Mesenchymal stem cell (in vitro differentiated cells and primary cell): Measurements from ENCODE around the gene MAN1B1.
A peak's percentile ranks its signal among the peaks of the same experiment; 100 is the strongest.

Source experiments
- DNase-seq: peaks from one replicate; pipeline ENCODE4 v3.0.0-alpha.2; 2013
- H2AFZ ChIP-seq: one replicate; pipeline ENCODE4 v1.6.1; 2013; ENCODE audit warnings: low read depth, mild to moderate bottlenecking, control low read depth, inconsistent platforms, low read length, moderate library complexity
- H2AK5ac ChIP-seq: 2 replicates; pipeline ENCODE4 v1.6.1; 2013; ENCODE audit warnings: low read length, moderate library complexity, mild to moderate bottlenecking, inconsistent platforms; ENCODE audit not compliant: severe bottlenecking
- H2BK120ac ChIP-seq: one replicate; pipeline ENCODE4 v1.6.1; 2013; ENCODE audit warnings: low read depth, mild to moderate bottlenecking, inconsistent platforms, low read length, moderate library complexity
- H2BK12ac ChIP-seq, 2 experiments: one replicate each; pipeline ENCODE4 v1.6.1; 2013; ENCODE audit warnings: inconsistent platforms in 2 of 2, low read length in 2 of 2, mild to moderate bottlenecking in 2 of 2, moderate library complexity in 2 of 2, control low read depth in 1 of 2
- H2BK15ac ChIP-seq: one replicate; pipeline ENCODE4 v1.6.1; 2013; ENCODE audit warnings: mild to moderate bottlenecking, low read depth, inconsistent platforms; ENCODE audit not compliant: poor library complexity, severe bottlenecking
- H2BK5ac ChIP-seq: 2 replicates; pipeline ENCODE4 v1.6.1; 2013; ENCODE audit warnings: low read depth, mild to moderate bottlenecking, low read length, control low read depth, inconsistent platforms; ENCODE audit not compliant: poor library complexity, severe bottlenecking
- H3K14ac ChIP-seq, 2 experiments: one replicate each; pipeline ENCODE4 v1.6.1; 2013; ENCODE audit warnings: inconsistent platforms in 2 of 2, low read length in 2 of 2, control low read depth in 1 of 2, mild to moderate bottlenecking in 1 of 2, moderate library complexity in 1 of 2
- H3K18ac ChIP-seq, 2 experiments: one replicate each; pipeline ENCODE4 v1.6.1; 2013; ENCODE audit warnings: inconsistent platforms in 2 of 2, low read length in 2 of 2, control low read depth in 1 of 2, low read depth in 1 of 2, mild to moderate bottlenecking in 1 of 2
- H3K23ac ChIP-seq, 2 experiments: one replicate each; pipeline ENCODE4 v1.6.1; 2013; ENCODE audit warnings: inconsistent platforms in 2 of 2, low read length in 2 of 2, mild to moderate bottlenecking in 2 of 2, moderate library complexity in 2 of 2, control low read depth in 1 of 2
- H3K27ac ChIP-seq: 2 replicates; pipeline ENCODE4 v1.5.1; 2013; ENCODE audit warnings: mild to moderate bottlenecking, moderate library complexity, low read length, control low read depth, inconsistent platforms; ENCODE audit not compliant: poor library complexity, severe bottlenecking
- H3K27me3 ChIP-seq, 2 experiments: 2 replicates each; pipeline versions ENCODE4 v1.6.1 to v1.7.0; 2013; ENCODE audit warnings: low read length in 2 of 2, mild to moderate bottlenecking in 2 of 2, moderate library complexity in 2 of 2, control low read depth in 1 of 2, inconsistent platforms in 1 of 2; ENCODE audit not compliant: control insufficient read depth in 1 of 2, insufficient read depth in 1 of 2
- H3K36me3 ChIP-seq, 2 experiments: 2 replicates each; pipeline versions ENCODE4 v1.6.1 to v1.7.0; 2013; ENCODE audit warnings: low read length in 2 of 2, control low read depth in 1 of 2, inconsistent platforms in 1 of 2, low read depth in 1 of 2, mild to moderate bottlenecking in 1 of 2; ENCODE audit not compliant: insufficient read depth in 2 of 2, control insufficient read depth in 1 of 2
- H3K4ac ChIP-seq, 2 experiments: one replicate each; pipeline ENCODE4 v1.6.1; 2013; ENCODE audit warnings: inconsistent platforms in 2 of 2, low read length in 2 of 2, mild to moderate bottlenecking in 2 of 2, moderate library complexity in 2 of 2, control low read depth in 1 of 2, low read depth in 1 of 2
- H3K4me1 ChIP-seq: 2 replicates; pipeline ENCODE4 v1.6.1; 2013; ENCODE audit warnings: low read depth, low read length, control low read depth; ENCODE audit not compliant: control insufficient read depth, insufficient read depth
- H3K4me2 ChIP-seq: 2 replicates; pipeline ENCODE4 v1.6.1; 2013; ENCODE audit warnings: low read length, mild to moderate bottlenecking, inconsistent platforms; ENCODE audit not compliant: poor library complexity, severe bottlenecking
- H3K4me3 ChIP-seq, 2 experiments: 2 replicates each; pipeline versions ENCODE4 v1.5.1 to v1.7.0; 2013; ENCODE audit warnings: low read length in 2 of 2, mild to moderate bottlenecking in 2 of 2, control low read depth in 1 of 2, low read depth in 1 of 2; ENCODE audit not compliant: insufficient read depth in 1 of 2
- H3K79me1 ChIP-seq: replicated peaks from 2 replicates; pipeline ENCODE4 v1.6.1; 2013; ENCODE audit warnings: mild to moderate bottlenecking, control low read depth, low read length, inconsistent platforms; ENCODE audit not compliant: poor library complexity, severe bottlenecking
- H3K9ac ChIP-seq: 2 replicates; pipeline ENCODE4 v1.7.0; 2013; ENCODE audit warnings: mild to moderate bottlenecking, low read length, moderate library complexity
- H3K9me3 ChIP-seq: 2 replicates; pipeline ENCODE4 v1.7.0; 2013; ENCODE audit warnings: mild to moderate bottlenecking, low read length; ENCODE audit not compliant: control insufficient read depth
- H4K8ac ChIP-seq: one replicate; pipeline ENCODE4 v1.6.1; 2013; ENCODE audit warnings: inconsistent platforms, mild to moderate bottlenecking, low read length, moderate library complexity
- H4K91ac ChIP-seq: one replicate; pipeline ENCODE4 v1.6.1; 2013; ENCODE audit warnings: mild to moderate bottlenecking, low read length, inconsistent platforms
- WGBS: methylation state at CpG from one replicate; pipeline ENCODE4 v1.1.7; 2013; ENCODE audit warnings: mixed read lengths; 5-methylcytosine and 5-hydroxymethylcytosine counted together

MAN1B1 gene

DNA sequence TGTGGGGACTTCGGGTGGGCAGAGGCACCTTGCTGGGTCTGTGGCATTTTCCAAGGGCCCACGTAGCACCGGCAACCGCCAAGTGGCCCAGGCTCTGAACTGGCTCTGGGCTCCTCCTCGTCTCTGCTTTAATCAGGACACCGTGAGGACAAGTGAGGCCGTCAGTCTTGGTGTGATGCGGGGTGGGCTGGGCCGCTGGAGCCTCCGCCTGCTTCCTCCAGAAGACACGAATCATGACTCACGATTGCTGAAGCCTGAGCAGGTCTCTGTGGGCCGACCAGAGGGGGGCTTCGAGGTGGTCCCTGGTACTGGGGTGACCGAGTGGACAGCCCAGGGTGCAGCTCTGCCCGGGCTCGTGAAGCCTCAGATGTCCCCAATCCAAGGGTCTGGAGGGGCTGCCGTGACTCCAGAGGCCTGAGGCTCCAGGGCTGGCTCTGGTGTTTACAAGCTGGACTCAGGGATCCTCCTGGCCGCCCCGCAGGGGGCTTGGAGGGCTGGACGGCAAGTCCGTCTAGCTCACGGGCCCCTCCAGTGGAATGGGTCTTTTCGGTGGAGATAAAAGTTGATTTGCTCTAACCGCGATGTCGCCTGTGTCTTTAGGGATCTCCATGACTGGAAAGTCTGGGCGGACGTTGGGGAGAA, 21.9 kb downstream of the MAN1B1 start:
- no peak for DNase-seq
- H2AFZ ChIP-seq: no peak overlapping the region
- no peaks in the 10 kb centered on the region for H3K9me3 ChIP-seq
- no peak overlapping the region for H3K23ac ChIP-seq
- no peak overlapping the region for H4K8ac ChIP-seq
- H2BK12ac ChIP-seq: no peak overlapping the region
- no peak overlapping the region for H2BK15ac ChIP-seq
- H3K9ac ChIP-seq: no peak overlapping the region
- H3K36me3 ChIP-seq: peaks cover 83 to 95% of the 10 kb centered on the region in 2 experiments
- H2BK5ac ChIP-seq: no peak overlapping the region
- no peak overlapping the region for H3K4me3 ChIP-seq
- no peak overlapping the region for H4K91ac ChIP-seq
- no peak overlapping the region for H3K18ac ChIP-seq
- H2BK120ac ChIP-seq: no peak overlapping the region
- 92% methylated on average over 29 of the region's 29 CpGs for WGBS
- no peak overlapping the region for H2AK5ac ChIP-seq
- peaks cover 20% of the 10 kb centered on the region for H3K79me1 ChIP-seq
- H3K4me2 ChIP-seq: no peak overlapping the region
- no peak overlapping the region for H3K14ac ChIP-seq
- H3K4me1 ChIP-seq: peaks cover 3% of the 10 kb centered on the region
- no peak overlapping the region for H3K4ac ChIP-seq
- no peak overlapping the region for H3K27ac ChIP-seq
- H3K27me3 ChIP-seq: no peaks in the 10 kb centered on the region

DNA sequence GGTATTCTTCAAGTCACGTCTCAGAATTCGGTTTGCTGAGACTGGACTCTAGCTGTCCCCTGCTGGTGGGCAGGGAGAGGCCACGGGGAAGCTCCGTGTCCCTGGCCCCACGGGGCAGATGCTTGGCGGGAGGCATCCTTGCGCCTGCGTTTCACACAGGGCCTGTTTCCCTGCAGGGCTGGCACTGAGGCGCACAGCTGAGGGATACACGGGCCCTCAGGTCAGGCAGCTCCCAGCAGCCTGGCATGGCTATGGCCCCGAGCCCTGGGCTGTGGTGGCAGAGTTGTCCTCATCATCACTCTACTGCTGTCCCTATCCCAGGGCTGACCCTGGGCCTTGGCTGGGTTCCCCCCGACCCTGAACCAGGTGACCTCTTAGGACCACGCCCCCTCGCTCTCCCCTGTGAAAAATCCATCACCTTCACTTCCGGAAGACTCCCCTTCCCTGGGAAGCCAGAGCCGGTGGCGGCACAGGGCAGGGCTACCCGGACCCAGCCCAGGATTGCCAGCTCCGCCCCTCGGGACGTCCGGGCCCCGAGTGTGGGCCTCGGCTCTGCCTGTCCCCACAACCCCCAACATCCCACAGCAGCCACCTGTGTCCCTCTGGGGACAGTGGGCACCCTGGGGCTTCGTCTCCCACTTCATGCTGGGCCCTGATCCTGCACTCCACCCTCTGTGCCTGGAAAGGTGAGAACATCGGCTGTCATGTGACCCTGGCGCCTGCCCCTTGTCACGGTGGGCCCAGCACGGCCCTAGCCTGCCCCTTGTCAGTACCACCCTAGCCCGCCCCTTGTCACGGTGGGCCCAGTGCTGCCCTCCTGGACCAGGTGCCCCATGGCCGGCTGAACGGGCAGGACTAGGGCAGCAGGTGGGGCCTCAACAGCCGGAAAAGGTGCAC, 22.7 kb downstream of the MAN1B1 start:
- no peak overlapping the region for H2BK12ac ChIP-seq
- H3K4ac ChIP-seq: no peak overlapping the region

DNA sequence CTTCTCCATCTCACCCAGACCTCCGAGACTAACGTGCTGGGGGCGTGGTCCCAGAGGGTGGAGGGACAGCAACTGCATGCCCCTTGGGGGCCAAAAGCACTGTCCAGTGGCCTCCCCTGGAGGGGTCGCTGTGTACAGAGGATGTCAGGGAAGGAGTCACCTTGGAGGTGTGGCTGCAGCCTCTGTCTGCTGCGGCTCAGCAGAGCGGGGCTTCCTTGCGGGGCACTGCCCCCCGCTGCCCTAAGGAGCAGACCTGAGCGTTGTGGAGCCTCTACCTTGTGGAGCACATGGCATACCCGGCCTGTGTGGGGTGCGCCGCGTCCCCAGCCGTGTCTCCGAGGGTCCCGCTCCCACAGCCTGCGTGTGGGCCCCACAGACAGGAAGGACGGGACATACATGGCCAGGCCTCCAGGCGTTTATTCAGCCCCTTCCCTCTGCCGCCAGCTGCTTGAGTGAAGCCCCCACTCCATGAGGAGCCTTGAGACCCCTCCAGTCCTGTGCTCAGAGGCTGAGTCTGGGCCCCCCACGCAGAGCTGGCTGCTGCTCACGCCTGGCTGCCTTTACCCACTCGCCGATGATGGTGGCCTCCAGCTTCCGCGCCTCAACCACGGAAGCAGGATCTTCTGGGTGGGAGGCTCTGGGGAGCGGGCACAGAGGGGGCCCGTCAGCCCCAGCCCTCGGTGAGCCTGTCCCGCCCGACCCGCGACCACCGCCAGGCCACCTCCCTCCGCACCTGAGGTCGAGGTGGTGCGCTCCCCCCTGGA, 23.5 kb downstream of the MAN1B1 start:
- no peaks in the 10 kb centered on the region for H3K9me3 ChIP-seq
- no peaks in the 10 kb centered on the region for H3K27me3 ChIP-seq
- peaks cover 16% of the 10 kb centered on the region for H3K4me1 ChIP-seq
- no peak overlapping the region for H4K8ac ChIP-seq
- no peak overlapping the region for H4K91ac ChIP-seq
- H2BK5ac ChIP-seq: no peak overlapping the region
- peaks cover 15% of the 10 kb centered on the region for H3K79me1 ChIP-seq
- H3K9ac ChIP-seq: no peak overlapping the region
- H3K18ac ChIP-seq: no peak overlapping the region
- H2AK5ac ChIP-seq: no peak overlapping the region
- H2AFZ ChIP-seq: no peak overlapping the region
- H3K27ac ChIP-seq: no peak overlapping the region
- H2BK120ac ChIP-seq: no peak overlapping the region
- WGBS: 96% methylated on average over 38 of the region's 38 CpGs
- H3K4me2 ChIP-seq: no peak overlapping the region
- H2BK12ac ChIP-seq: no peak overlapping the region
- peaks cover 70 to 82% of the 10 kb centered on the region in 2 experiments for H3K36me3 ChIP-seq
- no peak overlapping the region for H3K14ac ChIP-seq
- H3K4me3 ChIP-seq: no peak overlapping the region
- no peak overlapping the region for H3K23ac ChIP-seq
- no peak overlapping the region for H2BK15ac ChIP-seq
- no peak overlapping the region for H3K4ac ChIP-seq
- DNase-seq: no peak

More for the DNA sequence above, 22.7 kb downstream of the MAN1B1 start:
- Histone ChIP-seq H3K4me2 (no peak overlapping the region), H3K4me3 (no peak overlapping the region), H3K23ac (no peak overlapping the region), H2BK5ac (no peak overlapping the region), H3K79me1 (peaks cover 19% of the 10 kb centered on the region), H4K8ac (no peak overlapping the region), H3K14ac (no peak overlapping the region), H3K9me3 (no peaks in the 10 kb centered on the region), H3K4me1 (peaks cover 8% of the 10 kb centered on the region), H3K9ac (no peak overlapping the region), H2AFZ (no peak overlapping the region), H3K27ac (no peak overlapping the region), H3K27me3 (no peaks in the 10 kb centered on the region), H2BK15ac (no peak overlapping the region), H4K91ac (peak overlapping the region; percentile 47), H2BK120ac (no peak overlapping the region), H2AK5ac (no peak overlapping the region), H3K18ac (no peak overlapping the region), H3K36me3 (peaks cover 77 to 90% of the 10 kb centered on the region in 2 experiments)
- no peak for DNase-seq
- 93% methylated on average over 34 of the region's 34 CpGs for WGBS
